CD4-positive, alpha-beta T cell treated with Interleukin-10 for 1 hour (primary cell): ENCODE results near the gene SPEN.
"Not testable (repeated sequence)": the region's sequence is repeated elsewhere in the genome, so short reads cannot be mapped to it uniquely, and the experiment has no call there.

Experiments used
- DNase-seq: peaks from one replicate; pipeline ENCODE4 v3.0.0-alpha.2; 2020

Gene SPEN

GRCh38 chr1:15856888-15857287, 9.4 kb downstream of the SPEN start:
- DNase-seq: no peak

- DNase-seq: no peak
Observed at GRCh38 chr1:15858069-15858670, 10.7 kb downstream of the SPEN start.

- no peak for DNase-seq
Observed at GRCh38 chr1:15858672-15859372, 11.3 kb downstream of the SPEN start.

- DNase-seq: no peak
Observed at GRCh38 chr1:15863156-15863901, 15.8 kb downstream of the SPEN start.

GRCh38 chr1:15866721-15867201, 19.3 kb downstream of the SPEN start:
- no peak for DNase-seq

GRCh38 chr1:15867288-15867687, 19.8 kb downstream of the SPEN start:
- DNase-seq: no peak

GRCh38 chr1:15869413-15869812, 21.9 kb downstream of the SPEN start:
- no peak for DNase-seq

GRCh38 chr1:15870421-15870820, 22.9 kb downstream of the SPEN start:
- DNase-seq: no peak

- DNase-seq: no peak
Observed at GRCh38 chr1:15874471-15874870, 27.0 kb downstream of the SPEN start.

GRCh38 chr1:15876357-15877055, 29.0 kb downstream of the SPEN start:
- DNase-seq: no peak

GRCh38 chr1:15881961-15882360, 34.5 kb downstream of the SPEN start:
- no peak for DNase-seq

- no peak for DNase-seq
Observed at GRCh38 chr1:15882665-15883064, 35.2 kb downstream of the SPEN start.

GRCh38 chr1:15883326-15883725, 35.8 kb downstream of the SPEN start:
- DNase-seq: no peak

- no peak for DNase-seq
Observed at GRCh38 chr1:15884477-15884876, 37.0 kb downstream of the SPEN start.

GRCh38 chr1:15885269-15885668, 37.8 kb downstream of the SPEN start:
- DNase-seq: no peak

- DNase-seq: peak; percentile 31
Observed at GRCh38 chr1:15885701-15886610, 38.4 kb downstream of the SPEN start.

- no peak for DNase-seq
Observed at GRCh38 chr1:15886611-15887167, 39.2 kb downstream of the SPEN start.

GRCh38 chr1:15892857-15893599, 45.5 kb downstream of the SPEN start:
- not testable (repeated sequence) for DNase-seq

- no peak for DNase-seq
Observed at GRCh38 chr1:15895233-15895632, 47.7 kb downstream of the SPEN start.

- not testable (repeated sequence) for DNase-seq
Observed at GRCh38 chr1:15896841-15897610, 49.5 kb downstream of the SPEN start.
